ENCODE measurements around the gene USP25. TPM values are rescaled to one million over a fixed set of nuclear protein-coding genes. Genes with fewer than 3 reads are reported as not detected.

USP25 gene
- total RNA-seq, 6 experiments from 2014 or later: 14.7 to 22.7 (median 18.7) TPM

DNA sequence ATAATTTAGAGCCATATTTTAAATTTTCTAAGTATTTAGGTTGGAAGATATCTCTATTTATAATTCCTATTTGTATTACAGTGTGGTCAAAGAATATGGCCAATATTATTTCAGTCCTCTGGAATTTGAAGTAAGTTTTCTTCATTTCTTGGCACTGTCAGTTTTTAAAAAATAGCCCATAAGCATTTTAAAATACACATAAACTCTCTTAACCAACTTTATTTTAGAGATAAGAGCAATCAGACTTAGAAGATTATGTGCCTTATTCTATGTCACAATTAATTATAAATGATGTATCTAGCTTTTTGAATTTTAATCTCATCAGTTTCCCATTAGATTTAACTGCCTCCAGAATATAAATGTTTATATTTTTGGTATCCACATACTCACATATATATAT, 130.8 kb downstream of the USP25 start:
- Histone ChIP-seq H3K36me3 (peaks cover 0 to 3% (median 0%) of the 10 kb centered on the region in 4 donors), H3K4me1 (no peaks in the 10 kb centered on the region), H3K9me3 (no peaks in the 10 kb centered on the region), H3K27me3 (no peaks in the 10 kb centered on the region), H3K27ac (no peak overlapping the region), H3K4me3 (no peak overlapping the region)
- DNase-seq (no peak), ATAC-seq (no peak)
- no peak for TF ChIP-seq POLR2A (IDR thresholded peaks at IDR 0.05)
- TF ChIP-seq, protein P1, sequence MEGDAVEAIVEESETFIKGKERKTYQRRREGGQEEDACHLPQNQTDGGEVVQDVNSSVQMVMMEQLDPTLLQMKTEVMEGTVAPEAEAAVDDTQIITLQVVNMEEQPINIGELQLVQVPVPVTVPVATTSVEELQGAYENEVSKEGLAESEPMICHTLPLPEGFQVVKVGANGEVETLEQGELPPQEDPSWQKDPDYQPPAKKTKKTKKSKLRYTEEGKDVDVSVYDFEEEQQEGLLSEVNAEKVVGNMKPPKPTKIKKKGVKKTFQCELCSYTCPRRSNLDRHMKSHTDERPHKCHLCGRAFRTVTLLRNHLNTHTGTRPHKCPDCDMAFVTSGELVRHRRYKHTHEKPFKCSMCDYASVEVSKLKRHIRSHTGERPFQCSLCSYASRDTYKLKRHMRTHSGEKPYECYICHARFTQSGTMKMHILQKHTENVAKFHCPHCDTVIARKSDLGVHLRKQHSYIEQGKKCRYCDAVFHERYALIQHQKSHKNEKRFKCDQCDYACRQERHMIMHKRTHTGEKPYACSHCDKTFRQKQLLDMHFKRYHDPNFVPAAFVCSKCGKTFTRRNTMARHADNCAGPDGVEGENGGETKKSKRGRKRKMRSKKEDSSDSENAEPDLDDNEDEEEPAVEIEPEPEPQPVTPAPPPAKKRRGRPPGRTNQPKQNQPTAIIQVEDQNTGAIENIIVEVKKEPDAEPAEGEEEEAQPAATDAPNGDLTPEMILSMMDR (IDR thresholded peaks at IDR 0.05): no peak
- intact Hi-C loops (cut with DNase I): no loop called here

GRCh38 chr21:15868940-15869339, 139.2 kb downstream of the USP25 start:
- H3K27ac ChIP-seq: no peak overlapping the region
- no peaks in the 10 kb centered on the region for H3K9me3 ChIP-seq
- ATAC-seq (no peak), DNase-seq (no peak)
- H3K36me3 ChIP-seq: peaks cover 2 to 17% (median 4%) of the 10 kb centered on the region in 4 donors
- 83% methylated on average over 4 of the region's 4 CpGs for WGBS (ENCODE audit: insufficient coverage, low coverage, low lambda C conversion rate, missing lambda C conversion rate)
- no peaks in the 10 kb centered on the region for H3K4me1 ChIP-seq
- TF ChIP-seq, protein P1 (IDR thresholded peaks at IDR 0.05): no peak
- no peak for TF ChIP-seq POLR2A (IDR thresholded peaks at IDR 0.05)
- no peak overlapping the region for H3K4me3 ChIP-seq
- intact Hi-C loops (cut with DNase I): no loop called here
- no peaks in the 10 kb centered on the region for H3K27me3 ChIP-seq

GRCh38 chr21:15870819-15871218, 141.0 kb downstream of the USP25 start:
- Histone ChIP-seq H3K9me3 (no peaks in the 10 kb centered on the region), H3K36me3 (peaks cover 4 to 29% (median 11%) of the 10 kb centered on the region in 4 donors), H3K27ac (no peak overlapping the region), H3K4me1 (no peaks in the 10 kb centered on the region), H3K4me3 (no peak overlapping the region), H3K27me3 (no peaks in the 10 kb centered on the region)
- intact Hi-C loops (cut with DNase I): no loop called here
- ATAC-seq: no peak
- 75% methylated on average over 4 of the region's 4 CpGs for WGBS (ENCODE audit: insufficient coverage, low coverage, low lambda C conversion rate, missing lambda C conversion rate)
- DNase-seq: no peak
- TF ChIP-seq POLR2A (IDR thresholded peaks at IDR 0.05): no peak
- TF ChIP-seq, protein P1 (IDR thresholded peaks at IDR 0.05): no peak

DNA sequence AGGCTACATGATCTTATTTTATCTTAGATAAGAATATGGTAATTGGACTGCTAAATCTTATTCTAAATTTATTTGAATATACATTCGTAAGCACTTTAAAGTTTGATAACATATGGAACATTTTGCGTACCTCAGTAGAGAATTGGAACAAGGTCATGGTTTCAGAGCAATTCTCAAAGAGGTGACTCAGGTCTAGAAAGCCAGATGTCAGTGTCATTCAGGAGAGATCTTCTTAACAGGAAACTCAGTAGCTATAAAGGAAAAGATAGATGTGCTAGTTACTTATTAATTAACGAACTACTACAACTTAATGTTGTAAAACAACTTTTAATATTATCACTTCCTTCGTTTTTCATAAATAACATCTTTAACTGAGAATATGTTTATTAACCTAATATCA, 142.5 kb downstream of the USP25 start:
- Histone ChIP-seq H3K27me3 (no peaks in the 10 kb centered on the region), H3K27ac (no peak overlapping the region), H3K4me1 (no peaks in the 10 kb centered on the region), H3K9me3 (no peaks in the 10 kb centered on the region), H3K4me3 (no peak overlapping the region), H3K36me3 (peaks cover 0 to 22% (median 11%) of the 10 kb centered on the region in 4 donors)
- ATAC-seq (no peak), DNase-seq (no peak)
- no peak for TF ChIP-seq POLR2A (IDR thresholded peaks at IDR 0.05)
- TF ChIP-seq, protein P1 (IDR thresholded peaks at IDR 0.05): no peak
- 97% methylated on average over 4 of the region's 4 CpGs for WGBS (ENCODE audit: insufficient coverage, low coverage, low lambda C conversion rate, missing lambda C conversion rate)
- intact Hi-C loops (cut with DNase I): no loop called here

DNA sequence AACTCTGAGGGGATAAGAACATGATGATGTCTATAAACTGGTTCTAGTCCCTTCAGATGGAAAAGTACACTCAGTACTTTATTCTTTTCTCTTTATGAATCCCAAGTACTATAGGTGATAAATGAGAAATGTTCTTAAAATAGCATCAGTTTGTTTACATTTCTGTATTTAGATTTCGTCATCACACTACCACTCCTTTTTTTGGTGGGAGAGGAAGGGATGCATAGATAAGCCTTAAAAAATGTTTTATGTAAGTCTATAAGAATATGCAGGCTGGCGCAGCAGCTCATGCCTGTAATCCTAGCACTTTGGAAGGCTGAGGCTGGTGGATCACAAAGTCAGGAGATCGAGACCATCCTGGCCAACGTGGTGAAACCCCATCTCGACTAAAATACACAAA, 144.8 kb downstream of the USP25 start:
- no peak for ATAC-seq
- TF ChIP-seq, protein P1 (IDR thresholded peaks at IDR 0.05): no peak
- no peak for TF ChIP-seq POLR2A (IDR thresholded peaks at IDR 0.05)
- no peak for DNase-seq
- peaks cover 6 to 32% (median 12%) of the 10 kb centered on the region in 4 donors for H3K36me3 ChIP-seq
- intact Hi-C loops (cut with DNase I): no loop called here
- WGBS (ENCODE audit: insufficient coverage, low coverage, low lambda C conversion rate, missing lambda C conversion rate): 93% methylated on average over 5 of the region's 5 CpGs
- no peaks in the 10 kb centered on the region for H3K27me3 ChIP-seq
- no peak overlapping the region for H3K4me3 ChIP-seq
- no peaks in the 10 kb centered on the region for H3K4me1 ChIP-seq
- H3K9me3 ChIP-seq: no peaks in the 10 kb centered on the region
- no peak overlapping the region for H3K27ac ChIP-seq
